Fibroblast of skin of left quadriceps (primary cell): ENCODE results near the gene DCST1.

Experiments used
- DNase-seq, 2 experiments: peaks; one replicate each; pipeline ENCODE4 v3.0.0-alpha.2; 2013; ENCODE audit warnings: low read depth in 2 of 2

DCST1 gene

DNA sequence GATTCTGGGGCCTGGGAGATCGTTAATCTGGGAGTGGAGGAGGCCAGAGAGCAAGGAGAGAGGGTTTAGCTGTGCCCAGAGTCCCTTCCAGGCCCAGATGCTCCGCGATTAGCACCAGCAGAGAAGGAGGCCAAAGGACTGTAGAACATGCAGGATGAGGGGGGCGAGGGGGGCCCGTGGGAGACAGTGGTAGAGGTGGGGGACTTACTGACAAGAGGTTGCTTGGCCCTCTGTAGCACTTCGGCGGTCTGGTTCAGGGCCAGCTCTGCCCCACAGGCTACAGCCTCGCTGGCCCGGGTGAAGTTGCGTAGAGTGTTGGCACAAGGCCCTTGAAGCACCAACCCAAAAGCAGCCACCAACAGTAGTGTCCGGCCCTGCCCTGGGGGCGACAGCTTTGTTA lies 738 bp upstream of the DCST1 start:
- no peak for DNase-seq

- DNase-seq: no peak
Observed at GRCh38 chr1:155034318-155035208, 939 bp downstream of the DCST1 start.

GRCh38 chr1:155035936-155036335 lies 2.3 kb downstream of the DCST1 start:
- DNase-seq: no peak

- DNase-seq: no peak
Observed at GRCh38 chr1:155037043-155037442, 3.4 kb downstream of the DCST1 start.

DNA sequence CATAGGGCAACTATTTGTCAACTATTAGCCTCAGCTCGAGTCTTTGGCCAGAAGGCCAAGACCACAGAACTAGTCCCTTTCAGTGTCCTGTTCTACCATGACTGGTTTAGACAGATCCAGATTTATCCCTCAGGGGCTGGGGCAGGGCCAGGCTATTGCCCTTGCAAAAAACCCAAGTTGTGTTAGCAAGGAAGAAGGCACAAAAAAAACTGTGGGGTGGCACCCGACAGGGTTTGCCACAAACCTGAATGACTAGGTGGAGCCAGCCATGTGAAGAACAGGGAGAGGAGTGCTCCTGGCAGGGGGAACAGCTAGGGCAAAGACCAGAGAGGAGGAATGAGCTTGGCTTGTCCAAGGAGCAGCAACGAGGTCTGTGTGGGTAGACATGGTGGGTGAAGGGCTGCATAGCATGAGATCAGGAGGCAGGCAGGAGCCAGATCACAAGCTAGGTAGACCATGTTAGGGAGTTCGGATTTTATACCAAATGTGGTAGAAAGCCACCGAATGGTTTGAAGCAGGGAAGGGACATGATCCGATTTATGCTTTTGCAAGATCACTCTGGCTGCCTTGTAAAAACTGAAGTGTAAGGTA lies 4.3 kb downstream of the DCST1 start:
- no peak for DNase-seq

DNA sequence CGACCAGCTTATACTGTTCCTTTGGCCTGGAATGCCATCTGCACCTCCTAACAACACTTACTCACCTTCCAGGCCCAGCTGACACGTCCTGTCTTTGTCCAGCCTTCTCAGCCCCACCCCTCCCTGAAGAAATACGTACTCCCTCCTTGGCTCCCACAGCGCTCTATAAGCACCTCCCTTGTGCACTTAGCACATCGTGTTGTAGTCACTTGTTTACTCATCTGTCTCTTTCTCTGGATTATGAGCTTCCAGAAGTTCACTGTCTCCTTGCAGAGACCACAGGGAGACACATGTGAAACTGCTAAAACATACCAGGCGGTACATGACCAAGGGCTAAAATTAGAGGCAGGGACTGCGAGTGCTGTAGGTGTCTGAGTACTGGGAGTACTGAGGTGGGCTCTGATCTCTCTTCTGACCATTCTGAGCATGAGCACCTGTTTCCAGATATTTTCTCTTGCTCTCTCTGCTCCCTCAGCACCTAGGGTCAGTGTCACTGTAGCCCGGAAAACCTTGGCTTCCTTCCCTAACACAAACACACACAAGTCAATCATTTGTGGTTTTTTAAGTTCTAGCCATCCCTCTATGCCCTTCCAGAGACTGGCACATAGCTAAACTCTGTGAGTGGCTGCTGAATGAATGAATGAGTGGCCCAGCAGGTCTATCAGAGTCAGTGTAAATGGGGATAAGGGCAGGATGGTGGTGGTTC lies 5.1 kb downstream of the DCST1 start:
- DNase-seq: no peak

DNA sequence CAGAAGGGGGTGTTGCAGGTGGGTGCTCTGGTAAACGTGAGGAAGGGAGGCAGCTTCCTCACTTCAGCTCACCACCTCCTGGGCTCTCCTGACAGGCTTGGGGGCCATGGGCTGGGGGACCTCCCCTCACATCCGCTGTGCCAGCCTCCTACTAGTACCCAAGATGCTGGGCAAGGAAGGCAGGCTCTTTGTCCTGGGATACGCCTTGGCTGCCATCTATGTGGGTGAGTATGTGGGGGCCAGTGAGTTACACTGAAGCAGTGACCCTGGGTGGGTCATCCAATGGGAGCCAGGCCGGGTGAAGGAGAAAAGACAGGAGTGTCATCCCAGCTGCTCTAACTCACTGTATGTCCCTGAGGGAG lies 5.7 kb downstream of the DCST1 start:
- DNase-seq: no peak

- DNase-seq: no peak
Observed at GRCh38 chr1:155040358-155041093, 6.9 kb downstream of the DCST1 start.

DNA sequence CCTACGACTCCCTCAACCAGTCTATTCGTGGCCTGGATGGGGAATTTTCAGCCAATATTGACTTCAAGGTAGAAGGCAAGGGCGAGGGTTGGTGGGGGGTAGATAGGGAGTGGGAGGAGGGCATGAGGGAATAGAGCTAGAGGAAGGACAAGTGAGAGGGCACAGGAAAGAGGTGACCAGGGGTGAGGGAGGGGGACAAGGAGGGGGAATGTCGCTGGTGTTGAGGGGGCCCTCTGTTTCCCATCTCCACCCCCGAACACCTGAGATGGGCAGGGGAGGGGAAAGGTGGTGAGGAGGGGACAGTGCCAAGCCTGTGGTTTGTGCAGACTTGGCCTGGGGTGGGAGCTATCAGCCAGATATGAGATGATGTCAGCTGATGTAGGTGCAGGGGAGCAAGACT lies 9.2 kb downstream of the DCST1 start:
- DNase-seq: no peak

- DNase-seq: no peak
Observed at GRCh38 chr1:155043301-155043702, 9.7 kb downstream of the DCST1 start.

DNA sequence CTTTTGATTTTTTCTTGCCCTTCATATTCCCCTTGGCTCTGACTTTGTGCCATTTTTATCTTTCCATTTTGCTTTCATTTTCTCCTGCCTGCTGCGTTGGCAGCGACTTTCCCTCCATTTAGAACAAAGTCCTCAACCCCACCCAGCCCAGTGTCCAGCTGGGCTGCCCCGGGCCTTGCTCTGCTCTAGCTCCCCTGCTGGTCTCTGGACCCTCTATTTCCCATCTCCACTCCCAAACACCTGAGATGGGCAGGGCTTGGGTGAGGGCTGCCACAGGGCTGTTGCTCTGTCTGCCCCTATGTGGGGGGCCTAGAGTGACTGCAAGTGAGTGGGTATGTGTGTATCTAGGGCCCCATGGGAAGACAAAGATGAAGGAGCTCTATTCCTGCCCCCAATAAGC lies 10.2 kb downstream of the DCST1 start:
- no peak for DNase-seq

GRCh38 chr1:155044365-155044764 lies 10.7 kb downstream of the DCST1 start:
- no peak for DNase-seq

GRCh38 chr1:155044812-155045657 lies 11.4 kb downstream of the DCST1 start:
- peak in 1 of 2 experiments; percentile 13 for DNase-seq

- DNase-seq: no peak
Observed at GRCh38 chr1:155048449-155049334, 15.1 kb downstream of the DCST1 start.

DNA sequence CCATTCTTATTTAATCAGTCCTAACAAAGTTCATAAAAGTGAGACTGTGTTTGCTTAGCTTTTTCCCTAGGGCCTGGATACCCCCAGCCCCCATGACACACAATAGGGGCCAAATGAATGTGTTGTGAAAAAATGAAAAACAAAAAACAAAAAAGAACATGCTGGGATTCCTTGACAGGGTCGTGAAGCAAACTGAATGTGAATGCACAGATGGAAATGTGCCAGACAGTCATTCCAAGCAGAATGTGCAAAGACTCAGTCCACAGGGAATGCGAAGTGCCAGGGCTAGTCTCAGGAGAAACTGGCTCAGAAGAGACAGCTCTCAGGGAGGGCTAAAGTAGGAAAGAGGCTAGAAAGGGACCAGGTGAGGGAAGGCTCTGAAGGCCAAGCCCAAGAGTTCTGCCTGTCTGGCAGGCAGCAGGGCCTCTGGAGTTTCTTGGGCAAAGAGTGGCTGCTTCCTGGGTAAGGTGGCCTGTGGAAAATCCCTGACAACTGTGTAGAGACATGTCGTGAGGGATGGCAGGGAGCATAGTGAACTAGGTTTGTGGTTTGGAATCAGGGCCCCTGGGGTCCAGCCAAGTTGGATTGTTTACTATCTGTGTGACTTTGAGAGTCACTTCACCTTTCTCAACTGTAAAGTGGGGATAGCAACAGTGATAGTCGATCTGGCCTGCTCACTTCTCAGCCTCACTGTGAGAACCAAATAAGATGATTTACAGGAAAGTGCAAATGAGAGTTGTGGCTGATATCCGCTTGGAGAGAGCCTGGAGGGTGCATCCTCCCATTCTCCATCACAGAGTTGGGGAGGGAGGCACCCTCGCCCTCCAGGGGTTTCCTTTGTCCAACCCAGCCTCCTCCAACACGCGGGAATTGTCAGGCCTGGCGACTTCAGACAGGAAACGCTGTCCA lies 16.3 kb downstream of the DCST1 start:
- DNase-seq: peak in 1 of 2 experiments; percentile 22

DNA sequence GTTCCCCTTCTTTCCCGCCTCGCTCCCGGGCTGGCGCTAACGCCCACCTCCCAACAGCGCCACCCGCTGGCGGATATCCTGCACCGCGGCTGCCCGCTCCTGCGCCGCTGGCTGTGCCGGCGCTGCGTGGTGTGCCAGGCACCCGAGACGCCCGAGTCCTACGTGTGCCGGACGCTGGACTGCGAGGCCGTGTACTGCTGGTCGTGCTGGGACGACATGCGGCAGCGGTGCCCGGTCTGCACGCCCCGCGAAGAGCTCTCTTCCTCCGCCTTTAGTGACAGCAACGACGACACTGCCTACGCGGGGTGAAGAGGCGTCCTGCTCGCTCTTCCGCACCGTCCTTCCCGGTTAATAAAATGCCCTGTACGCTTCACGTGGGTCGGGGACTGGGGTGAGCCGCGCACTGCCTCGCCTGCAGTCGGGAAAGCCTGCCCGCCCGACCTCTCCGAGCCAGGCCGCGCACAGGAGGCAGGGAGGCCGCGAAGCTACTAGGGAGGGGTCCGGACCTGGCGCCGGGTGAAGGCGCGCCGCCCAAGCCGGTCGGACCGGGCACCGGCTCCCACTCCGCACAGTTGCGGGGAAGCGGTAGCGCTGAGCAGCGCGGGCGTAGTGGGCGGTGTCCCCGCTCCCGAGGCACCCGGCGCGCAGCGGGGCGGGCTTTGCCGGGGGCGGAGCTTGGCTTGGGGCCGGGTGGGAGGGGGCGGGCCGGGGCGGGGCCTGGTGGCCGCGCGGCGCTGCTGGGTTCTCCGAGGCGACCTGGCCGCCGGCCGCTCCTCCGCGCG lies 17.1 kb downstream of the DCST1 start, which contains the start of gene ADAM15:
TSS of gene ADAM15 (plus strand) at position 757 of the 782 bp plus-strand sequence. CDS start 71 bp downstream, outside the sequence.
- peak in 1 of 2 experiments; percentile 20 for DNase-seq

DNA sequence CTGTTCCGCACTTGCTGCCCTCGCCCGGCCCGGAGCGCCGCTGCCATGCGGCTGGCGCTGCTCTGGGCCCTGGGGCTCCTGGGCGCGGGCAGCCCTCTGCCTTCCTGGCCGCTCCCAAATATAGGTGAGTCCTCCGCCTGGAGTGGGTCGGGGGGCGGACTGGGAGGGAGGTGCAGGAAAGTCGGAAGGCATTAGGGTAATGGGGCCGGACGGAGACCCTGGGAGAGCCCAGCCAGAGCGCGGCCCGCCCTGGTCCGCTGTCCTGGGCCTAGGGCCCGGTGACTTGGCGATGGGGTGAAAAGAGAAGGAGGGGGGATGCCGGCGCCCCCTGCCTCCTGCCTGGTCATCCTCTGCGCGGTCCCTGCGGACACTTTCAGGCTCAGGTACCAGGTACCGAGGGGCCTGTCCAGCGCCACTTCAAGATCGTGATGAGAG lies 17.7 kb downstream of the DCST1 start:
- no peak for DNase-seq

DNA sequence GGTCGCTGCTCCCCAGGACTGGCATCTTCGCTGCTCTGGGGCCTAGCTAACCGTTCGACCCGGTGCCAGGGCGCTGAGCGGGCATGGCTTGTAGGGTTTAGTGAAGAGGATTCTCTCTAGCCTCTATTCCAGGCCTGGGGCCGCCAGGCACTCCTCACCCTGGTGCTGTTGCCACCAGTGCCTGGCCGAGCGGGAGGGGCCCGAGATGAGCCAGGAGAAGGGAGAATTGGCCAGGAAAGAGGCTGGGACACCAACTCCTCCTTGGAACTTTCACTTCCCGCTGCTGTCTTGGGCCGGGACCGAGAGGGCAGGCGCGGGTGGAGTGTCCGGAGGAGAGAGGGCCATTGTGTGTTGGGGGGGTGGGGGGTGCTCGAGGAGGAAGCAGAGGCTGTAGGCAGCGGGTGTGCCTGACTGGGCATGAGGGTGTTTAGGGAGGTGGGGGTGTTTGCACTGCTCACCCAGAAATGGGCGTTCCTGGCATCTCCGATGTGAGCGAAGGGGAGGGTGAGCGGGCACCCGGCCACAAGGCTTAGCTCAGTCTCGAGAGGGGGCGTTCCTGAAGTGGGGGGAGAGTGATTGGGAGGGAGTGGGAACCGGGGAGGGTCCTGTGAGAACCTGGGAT lies 18.3 kb downstream of the DCST1 start:
- DNase-seq: no peak
